ENCODE measurements around the gene NRP1.

- TF ChIP-seq EP300 (IDR thresholded peaks at IDR 0.05) (no peak), CTCF (IDR thresholded peaks at IDR 0.05) (no peak)
Observed at GRCh38 chr10:33289776-33290175, 44.7 kb downstream of the NRP1 start.
